HG02610 (cell line): ENCODE measurements around the gene HTR2C.

Experiments
- ATAC-seq: cut with Tn5 transposase; IDR thresholded peaks from one replicate; pipeline ENCODE4 v1.9.1; 2021; ENCODE audit warnings: mild to moderate bottlenecking, moderate library complexity; ENCODE audit not compliant: unreplicated experiment

Gene HTR2C

GRCh38 chrX:114952696-114953095 lies 368.8 kb downstream of the HTR2C start:
- no peak for ATAC-seq
